ENCODE data around the gene CHMP2A. TPM values are rescaled to one million over a fixed set of nuclear protein-coding genes. Genes with fewer than 3 reads are reported as not detected.
A peak's percentile ranks its signal among the peaks of the same experiment; 100 is the strongest.

Gene CHMP2A
- total and polyA plus RNA-seq, 2 of the 8 experiments (the other 6 are each of a cell fraction or from before 2014, with no cell fraction given), result 70.0 to 132 TPM

DNA sequence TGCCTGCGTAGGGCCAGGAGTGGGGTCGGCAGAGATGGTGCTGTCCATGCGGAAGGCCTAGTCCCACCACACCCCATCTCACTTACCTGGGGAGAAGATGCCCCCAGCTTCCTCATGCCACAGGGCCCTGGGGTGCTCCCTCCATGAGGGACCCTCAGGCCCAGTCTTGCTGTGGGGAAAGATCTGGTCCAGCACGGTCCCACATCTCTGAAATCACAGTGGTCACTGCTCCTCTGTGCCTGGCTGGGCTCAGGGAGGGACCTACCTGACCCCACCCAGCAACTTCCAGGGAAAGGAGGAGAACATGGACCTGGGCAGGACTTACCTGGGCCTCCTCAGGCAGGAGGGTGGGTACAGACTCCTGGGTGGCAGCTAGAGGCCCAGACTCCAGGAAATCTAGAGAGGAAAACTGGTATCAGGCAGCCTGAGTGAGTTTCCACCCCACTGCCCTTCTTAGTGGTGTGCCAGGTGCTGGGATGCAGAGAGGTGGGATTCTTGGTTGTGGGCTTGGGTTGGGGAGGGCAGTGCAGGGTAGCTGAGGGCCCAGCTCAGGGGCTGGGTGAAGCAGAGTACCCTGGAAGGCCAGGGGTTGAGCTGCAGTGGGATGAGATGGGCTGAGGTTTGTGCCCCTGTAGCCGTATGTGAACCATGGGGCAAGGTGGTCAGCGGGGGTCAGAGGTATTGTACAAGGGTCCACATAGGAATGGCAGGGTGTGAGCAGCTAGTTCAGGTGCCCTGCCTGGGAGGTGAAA is 14.5 kb upstream of the CHMP2A start:
- POLR2A ChIA-PET (ENCODE audit: partially characterized antibody), result interaction anchor here (0.8 to 17.2 kb wide), 4 partner anchors 9 to 52 kb away, joined by 4 to 434 read pairs (median 44); partner anchors contain the start of genes CHMP2A, TRIM28 and UBE2M

More for the DNA sequence above, 14.5 kb upstream of the CHMP2A start:
- no peaks in the 10 kb centered on the region for H3K79me2 ChIP-seq (ENCODE audit: control insufficient read depth in 1 of 2, insufficient read depth in 2 of 2, low read length in 2 of 2)
- peaks cover 11% of the 10 kb centered on the region for H3K23me2 ChIP-seq (ENCODE audit: low read depth, low read length)
- no peak overlapping the region for H2BK15ac ChIP-seq (ENCODE audit: low read length)
- peaks cover 2 to 9% (median 7%) of the 10 kb centered on the region in 4 experiments; a peak in 3 of 8 replicates for H3K36me3 ChIP-seq (ENCODE audit: control insufficient read depth in 2 of 4, insufficient read depth in 4 of 4, low read length in 3 of 4)
- H3K9me3 ChIP-seq (ENCODE audit: insufficient read depth in 2 of 2, low read depth in 1 of 2, low read length in 1 of 2), result no peaks in the 10 kb centered on the region
- no peak overlapping the region for H2AFZ ChIP-seq (ENCODE audit: low read length)
- no peak overlapping the region for H3K4me3 ChIP-seq (ENCODE audit: extremely low read depth in 1 of 4, insufficient read depth in 2 of 4, low read depth in 3 of 4, low read length in 4 of 4)
- H3K27me3 ChIP-seq (replicated peaks in 1 of 4; ENCODE audit: control insufficient read depth in 3 of 4, extremely low read depth in 1 of 4, insufficient read depth in 3 of 4, low read length in 3 of 4), result no peaks in the 10 kb centered on the region
- 0 out of 2 replicates have a peak, but pooled peaks have one; percentile 23 for TF ChIP-seq POLR2AphosphoS5 (IDR thresholded peaks at IDR 0.05; ENCODE audit: low read depth, low read length)
- no peak for TF ChIP-seq TAF7 (optimal IDR thresholded peaks at IDR 0.05; ENCODE audit: borderline replicate concordance, low read depth, low read length)
- no peak overlapping the region for H3K18ac ChIP-seq (ENCODE audit: extremely low read depth, low read length)
- no peak overlapping the region for H4K91ac ChIP-seq (replicated peaks; ENCODE audit: insufficient read length, low read length)
- H4K5ac ChIP-seq (ENCODE audit: insufficient read length, low read depth, low read length), result no peak overlapping the region
- no peak overlapping the region for H2BK20ac ChIP-seq (ENCODE audit: low read length)
- no peak overlapping the region for H3K56ac ChIP-seq (replicated peaks; ENCODE audit: insufficient read length, low read depth, low read length)
- H3K27ac ChIP-seq (ENCODE audit: low read depth, low read length), result no peak overlapping the region
- H3K4ac ChIP-seq (replicated peaks; ENCODE audit: insufficient read length, low read depth, low read length), result no peak overlapping the region
- CTCF ChIA-PET (ENCODE audit: partially characterized antibody), result interaction anchor here (0.7 to 1.1 kb wide), 3 partner anchors 12 to 55 kb away, joined by 3 to 5 read pairs (median 4); no protein-coding TSS in a partner anchor
- no peak overlapping the region for H2AK5ac ChIP-seq (ENCODE audit: low read depth, low read length)
- H3K4me1 ChIP-seq (replicated peaks in 1 of 4; ENCODE audit: control insufficient read depth in 3 of 4, insufficient read depth in 4 of 4, low read length in 3 of 4), result peaks cover 0 to 9% (median 1%) of the 10 kb centered on the region in 4 experiments; a peak in 3 of 7 replicates
- no peak overlapping the region for H4K8ac ChIP-seq (ENCODE audit: extremely low read depth, insufficient read depth, low read length)
- H3K4me2 ChIP-seq (ENCODE audit: insufficient read depth in 1 of 2, low read depth in 2 of 2, low read length in 2 of 2), result no peak overlapping the region
- no peaks in the 10 kb centered on the region for H3K79me1 ChIP-seq (ENCODE audit: low read depth, low read length)
- H2BK12ac ChIP-seq (ENCODE audit: low read depth, low read length), result no peak overlapping the region
- H2BK120ac ChIP-seq (replicated peaks; ENCODE audit: low read depth, low read length), result no peak overlapping the region
- H2BK5ac ChIP-seq (ENCODE audit: low read depth, low read length), result no peak overlapping the region
- DNase-seq (ENCODE audit: low read depth in 1 of 2, low spot score in 2 of 2), result no peak
- H3K14ac ChIP-seq (ENCODE audit: insufficient read length), result no peak overlapping the region
- WGBS, 2 experiments (ENCODE audit: extremely low coverage in 1 of 2, insufficient coverage in 1 of 2, insufficient read length in 1 of 2, insufficient replicate concordance in 2 of 2, low coverage in 1 of 2, low lambda C conversion rate in 2 of 2, missing lambda C conversion rate in 1 of 2), result 92% methylated on average over 6 of the region's 6 CpGs; no CpG with 5 or more reads in 1 of the 2 experiments
- H3K23ac ChIP-seq (ENCODE audit: insufficient read length), result no peak overlapping the region
- H3K9ac ChIP-seq (replicated peaks in 1 of 4; ENCODE audit: extremely low read depth in 1 of 4, low read depth in 3 of 4, low read length in 3 of 4), result no peak overlapping the region
- FAIRE-seq, result no peak
- H4K20me1 ChIP-seq (replicated peaks in 1 of 2; ENCODE audit: control insufficient read depth in 1 of 2, insufficient read depth in 2 of 2, low read length in 2 of 2), result peaks cover 0 to 2% of the 10 kb centered on the region in 2 experiments

Data from H1 (cell line).